GM23338 (cell line): ENCODE data around the gene MGLL. TPM values are rescaled to one million over a fixed set of nuclear protein-coding genes. Genes with fewer than 3 reads are reported as not detected.

Experiments used
- ATAC-seq: fragments of 200-7000 bp; cut with Tn5 transposase; 3 replicates; pipeline ENCODE4 v1.9.1; 2020
- DNase-seq: peaks from one replicate; pipeline ENCODE4 v3.0.0-alpha.2; 2015; ENCODE audit warnings: low spot score
- H2AFZ ChIP-seq: fragments of 200-600 bp; sonication (generic); 2 replicates; pipeline ENCODE4 v1.8.0; 2016; ENCODE audit warnings: antibody characterized with exemption, mild to moderate bottlenecking, moderate library complexity
- H3F3A ChIP-seq: fragments of 200-600 bp; sonication (generic); replicated peaks from 2 replicates; pipeline ENCODE4 v1.8.0; 2017; ENCODE audit warnings: antibody characterized with exemption, mixed run types, low read depth
- H3K27ac ChIP-seq: fragments of 200-600 bp; sonication (generic); 2 replicates; pipeline ENCODE4 v1.6.1; 2016; ENCODE audit warnings: low read depth
- H3K27me3 ChIP-seq: fragments of 200-600 bp; sonication (generic); 2 replicates; pipeline ENCODE4 v1.8.0; 2016; ENCODE audit warnings: mild to moderate bottlenecking, mixed run types, moderate library complexity; ENCODE audit not compliant: insufficient read depth
- H3K36me3 ChIP-seq: fragments of 200-600 bp; sonication (generic); 2 replicates; pipeline ENCODE4 v1.8.0; 2016; ENCODE audit warnings: mild to moderate bottlenecking; ENCODE audit not compliant: insufficient read depth
- H3K4me1 ChIP-seq: fragments of 200-600 bp; sonication (generic); 2 replicates; pipeline ENCODE4 v1.8.0; 2016; ENCODE audit warnings: mild to moderate bottlenecking, moderate library complexity; ENCODE audit not compliant: insufficient read depth
- H3K4me2 ChIP-seq: fragments of 200-600 bp; sonication (generic); 2 replicates; pipeline ENCODE4 v1.7.1; 2017; ENCODE audit warnings: mixed run types
- H3K4me3 ChIP-seq: fragments of 200-600 bp; sonication (generic); 2 replicates; pipeline ENCODE4 v1.6.1; 2016; ENCODE audit warnings: mixed run types
- H3K79me2 ChIP-seq: fragments of 200-600 bp; sonication (generic); replicated peaks from 2 replicates; pipeline ENCODE4 v1.8.0; 2017; ENCODE audit warnings: mild to moderate bottlenecking; ENCODE audit not compliant: insufficient read depth
- H3K9me2 ChIP-seq: fragments of 200-600 bp; sonication (generic); 2 replicates; pipeline ENCODE4 v1.8.0; 2017; ENCODE audit not compliant: insufficient read depth
- H4K20me1 ChIP-seq: fragments of 200-600 bp; sonication (generic); replicated peaks from 2 replicates; pipeline ENCODE4 v1.8.0; 2017; ENCODE audit warnings: mild to moderate bottlenecking; ENCODE audit not compliant: insufficient read depth
- H3K27ac Mint-ChIP-seq: 2 replicates; pipeline ENCODE4 v1.8.0; 2020; ENCODE audit warnings: inconsistent platforms, mild to moderate bottlenecking, moderate library complexity, mixed read lengths
- H3K27me3 Mint-ChIP-seq: 3 replicates; pipeline ENCODE4 v1.8.0; 2022; ENCODE audit warnings: low read depth, mild to moderate bottlenecking, moderate library complexity, mixed read lengths, inconsistent platforms; ENCODE audit not compliant: insufficient read depth, poor library complexity
- H3K36me3 Mint-ChIP-seq: 3 replicates; pipeline ENCODE4 v1.8.0; 2021; ENCODE audit warnings: low read depth, mild to moderate bottlenecking, inconsistent platforms, moderate library complexity, mixed read lengths
- H3K4me1 Mint-ChIP-seq: 3 replicates; pipeline ENCODE4 v1.8.0; 2020; ENCODE audit warnings: mild to moderate bottlenecking, inconsistent platforms, mixed read lengths
- H3K4me3 Mint-ChIP-seq: 3 replicates; pipeline ENCODE4 v1.8.0; 2021; ENCODE audit warnings: moderate library complexity, mild to moderate bottlenecking, inconsistent platforms, mixed read lengths
- H3K9me3 Mint-ChIP-seq: 3 replicates; pipeline ENCODE4 v1.8.0; 2020; ENCODE audit warnings: moderate library complexity, mild to moderate bottlenecking, inconsistent platforms, mixed read lengths
- CREB1 ChIP-seq: fragments of 250-450 bp; sonication (Bioruptor Pico); IDR thresholded peaks from 2 replicates; pipeline ENCODE4 v1.5.0; 2020; ENCODE audit warnings: low read depth, mild to moderate bottlenecking, moderate library complexity
- EZH2 ChIP-seq: fragments of 200-600 bp; sonication (generic); IDR thresholded peaks from one replicate; pipeline ENCODE4 v1.8.0; 2017; ENCODE audit warnings: antibody characterized with exemption, mild to moderate bottlenecking, low read depth; ENCODE audit not compliant: unreplicated experiment
- EZH2phosphoT487 ChIP-seq: fragments of 200-600 bp; sonication (generic); IDR thresholded peaks from one replicate; pipeline ENCODE4 v1.8.1; 2018; ENCODE audit warnings: antibody characterized with exemption; ENCODE audit not compliant: unreplicated experiment
- JUNB ChIP-seq: IDR thresholded peaks from one replicate; pipeline ENCODE4 v1.6.1; 2016; ENCODE audit warnings: antibody characterized with exemption; ENCODE audit not compliant: unreplicated experiment
- NANOG ChIP-seq: IDR thresholded peaks from 2 replicates; pipeline ENCODE4 v1.6.1; 2016; ENCODE audit warnings: antibody characterized with exemption, borderline replicate concordance
- POLR2AphosphoS5 ChIP-seq: IDR thresholded peaks from 2 replicates; pipeline ENCODE4 v1.6.1; 2016; ENCODE audit warnings: antibody characterized with exemption, low read depth
- STAT1 ChIP-seq: IDR thresholded peaks from one replicate; pipeline ENCODE4 v1.6.1; 2016; ENCODE audit warnings: antibody characterized with exemption; ENCODE audit not compliant: unreplicated experiment
- ZNF114 ChIP-seq: fragments of 250-450 bp; sonication (Bioruptor Pico); IDR thresholded peaks from 2 replicates; pipeline ENCODE4 v1.5.0; 2020; ENCODE audit warnings: mild to moderate bottlenecking, moderate library complexity
- ZNF331 ChIP-seq: fragments of 250-450 bp; sonication (Bioruptor Pico); IDR thresholded peaks from 2 replicates; pipeline ENCODE4 v1.5.0; 2020; ENCODE audit warnings: low read depth, mild to moderate bottlenecking, moderate library complexity
- polyA plus RNA-seq: library from polyadenylated mRNA; unstranded; fragments of >200 nt; fragmentation: Nextera tagmentation; extraction: Ambion mirVana; gene quantifications from 2 replicates; pipeline ENCODE4 v1.2.1, GENCODE V29; 2016
- total RNA-seq: library from RNA; depleted of rRNA; stranded (reverse); fragments of >200 nt; shearing (Covaris generic); gene quantifications from 2 replicates; pipeline ENCODE4 v1.2.3, GENCODE V29; 2014
- TF ChIP-seq, protein P1 (sequence below), 2 experiments: fragments of 200-600 bp in 1 of 2; sonication (generic) in 1 of 2; conservative IDR thresholded peaks; 2 replicates each; pipeline versions ENCODE4 v1.5.1 to v1.6.1; 2016 to 2017; ENCODE audit warnings: antibody characterized with exemption in 2 of 2, low read depth in 2 of 2, mild to moderate bottlenecking in 2 of 2, moderate library complexity in 1 of 2
- TF ChIP-seq, protein P2 (sequence below): fragments of 250-450 bp; sonication (Bioruptor Pico); IDR thresholded peaks from 2 replicates; pipeline ENCODE4 v1.5.0; 2020; ENCODE audit warnings: mild to moderate bottlenecking, moderate library complexity
- TF ChIP-seq, protein P3 (sequence below): IDR thresholded peaks from 2 replicates; pipeline ENCODE4 v1.6.1; 2016; ENCODE audit warnings: antibody characterized with exemption
- TF ChIP-seq, protein P4 (sequence below): IDR thresholded peaks from one replicate; pipeline ENCODE4 v1.6.1; 2018; ENCODE audit warnings: antibody characterized with exemption; ENCODE audit not compliant: unreplicated experiment

MGLL gene
- total and polyA plus RNA-seq, 2 experiments from 2014 or later = 0.71 to 0.83 TPM

DNA sequence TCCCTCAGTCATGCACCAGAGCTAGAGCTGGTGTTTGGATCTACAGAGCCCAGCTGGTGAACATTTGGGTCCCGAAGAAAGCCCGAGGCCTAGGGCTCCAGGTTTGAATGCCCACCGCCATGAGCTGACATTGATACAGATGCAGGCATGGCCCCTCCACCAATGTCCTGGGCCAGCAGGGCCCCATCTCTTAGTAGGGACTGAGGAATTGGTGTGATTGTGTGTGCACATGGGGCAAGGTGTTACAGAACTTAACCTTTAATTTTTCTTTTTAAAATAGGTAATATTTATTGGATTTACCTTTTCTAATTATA lies 182.3 kb downstream of the MGLL start:
- no peaks in the 10 kb centered on the region for H3K27me3 ChIP-seq
- no peak for ATAC-seq
- no peaks in the 10 kb centered on the region for H4K20me1 ChIP-seq
- Mint-ChIP-seq H3K27me3 (peaks cover 4% of the 10 kb centered on the region), H3K4me3 (no peak overlapping the region), H3K4me1 (peaks cover 18% of the 10 kb centered on the region), H3K36me3 (peaks cover 15% of the 10 kb centered on the region), H3K9me3 (no peaks in the 10 kb centered on the region), H3K27ac (0 out of 2 replicates have a peak overlapping the region, but pooled peaks have one; percentile 36)
- peaks cover 7% of the 10 kb centered on the region for H3K79me2 ChIP-seq
- H3F3A ChIP-seq = no peaks in the 10 kb centered on the region
- no peak overlapping the region for H3K4me3 ChIP-seq
- DNase-seq = no peak
- H3K4me2 ChIP-seq = no peak overlapping the region
- TF ChIP-seq, protein P1, sequence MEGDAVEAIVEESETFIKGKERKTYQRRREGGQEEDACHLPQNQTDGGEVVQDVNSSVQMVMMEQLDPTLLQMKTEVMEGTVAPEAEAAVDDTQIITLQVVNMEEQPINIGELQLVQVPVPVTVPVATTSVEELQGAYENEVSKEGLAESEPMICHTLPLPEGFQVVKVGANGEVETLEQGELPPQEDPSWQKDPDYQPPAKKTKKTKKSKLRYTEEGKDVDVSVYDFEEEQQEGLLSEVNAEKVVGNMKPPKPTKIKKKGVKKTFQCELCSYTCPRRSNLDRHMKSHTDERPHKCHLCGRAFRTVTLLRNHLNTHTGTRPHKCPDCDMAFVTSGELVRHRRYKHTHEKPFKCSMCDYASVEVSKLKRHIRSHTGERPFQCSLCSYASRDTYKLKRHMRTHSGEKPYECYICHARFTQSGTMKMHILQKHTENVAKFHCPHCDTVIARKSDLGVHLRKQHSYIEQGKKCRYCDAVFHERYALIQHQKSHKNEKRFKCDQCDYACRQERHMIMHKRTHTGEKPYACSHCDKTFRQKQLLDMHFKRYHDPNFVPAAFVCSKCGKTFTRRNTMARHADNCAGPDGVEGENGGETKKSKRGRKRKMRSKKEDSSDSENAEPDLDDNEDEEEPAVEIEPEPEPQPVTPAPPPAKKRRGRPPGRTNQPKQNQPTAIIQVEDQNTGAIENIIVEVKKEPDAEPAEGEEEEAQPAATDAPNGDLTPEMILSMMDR (conservative IDR thresholded peaks at IDR 0.05; ENCODE audit: low read depth in 2 of 2) = no peak
- TF ChIP-seq NANOG (no peak), EZH2 (no peak), STAT1 (no peak), CREB1 (CRISPR knock-in tag) (no peak), EZH2phosphoT487 (no peak), ZNF114 (CRISPR knock-in tag) (no peak), ZNF331 (CRISPR knock-in tag) (no peak), POLR2AphosphoS5 (no peak), JUNB (no peak)
- TF ChIP-seq, protein P2, sequence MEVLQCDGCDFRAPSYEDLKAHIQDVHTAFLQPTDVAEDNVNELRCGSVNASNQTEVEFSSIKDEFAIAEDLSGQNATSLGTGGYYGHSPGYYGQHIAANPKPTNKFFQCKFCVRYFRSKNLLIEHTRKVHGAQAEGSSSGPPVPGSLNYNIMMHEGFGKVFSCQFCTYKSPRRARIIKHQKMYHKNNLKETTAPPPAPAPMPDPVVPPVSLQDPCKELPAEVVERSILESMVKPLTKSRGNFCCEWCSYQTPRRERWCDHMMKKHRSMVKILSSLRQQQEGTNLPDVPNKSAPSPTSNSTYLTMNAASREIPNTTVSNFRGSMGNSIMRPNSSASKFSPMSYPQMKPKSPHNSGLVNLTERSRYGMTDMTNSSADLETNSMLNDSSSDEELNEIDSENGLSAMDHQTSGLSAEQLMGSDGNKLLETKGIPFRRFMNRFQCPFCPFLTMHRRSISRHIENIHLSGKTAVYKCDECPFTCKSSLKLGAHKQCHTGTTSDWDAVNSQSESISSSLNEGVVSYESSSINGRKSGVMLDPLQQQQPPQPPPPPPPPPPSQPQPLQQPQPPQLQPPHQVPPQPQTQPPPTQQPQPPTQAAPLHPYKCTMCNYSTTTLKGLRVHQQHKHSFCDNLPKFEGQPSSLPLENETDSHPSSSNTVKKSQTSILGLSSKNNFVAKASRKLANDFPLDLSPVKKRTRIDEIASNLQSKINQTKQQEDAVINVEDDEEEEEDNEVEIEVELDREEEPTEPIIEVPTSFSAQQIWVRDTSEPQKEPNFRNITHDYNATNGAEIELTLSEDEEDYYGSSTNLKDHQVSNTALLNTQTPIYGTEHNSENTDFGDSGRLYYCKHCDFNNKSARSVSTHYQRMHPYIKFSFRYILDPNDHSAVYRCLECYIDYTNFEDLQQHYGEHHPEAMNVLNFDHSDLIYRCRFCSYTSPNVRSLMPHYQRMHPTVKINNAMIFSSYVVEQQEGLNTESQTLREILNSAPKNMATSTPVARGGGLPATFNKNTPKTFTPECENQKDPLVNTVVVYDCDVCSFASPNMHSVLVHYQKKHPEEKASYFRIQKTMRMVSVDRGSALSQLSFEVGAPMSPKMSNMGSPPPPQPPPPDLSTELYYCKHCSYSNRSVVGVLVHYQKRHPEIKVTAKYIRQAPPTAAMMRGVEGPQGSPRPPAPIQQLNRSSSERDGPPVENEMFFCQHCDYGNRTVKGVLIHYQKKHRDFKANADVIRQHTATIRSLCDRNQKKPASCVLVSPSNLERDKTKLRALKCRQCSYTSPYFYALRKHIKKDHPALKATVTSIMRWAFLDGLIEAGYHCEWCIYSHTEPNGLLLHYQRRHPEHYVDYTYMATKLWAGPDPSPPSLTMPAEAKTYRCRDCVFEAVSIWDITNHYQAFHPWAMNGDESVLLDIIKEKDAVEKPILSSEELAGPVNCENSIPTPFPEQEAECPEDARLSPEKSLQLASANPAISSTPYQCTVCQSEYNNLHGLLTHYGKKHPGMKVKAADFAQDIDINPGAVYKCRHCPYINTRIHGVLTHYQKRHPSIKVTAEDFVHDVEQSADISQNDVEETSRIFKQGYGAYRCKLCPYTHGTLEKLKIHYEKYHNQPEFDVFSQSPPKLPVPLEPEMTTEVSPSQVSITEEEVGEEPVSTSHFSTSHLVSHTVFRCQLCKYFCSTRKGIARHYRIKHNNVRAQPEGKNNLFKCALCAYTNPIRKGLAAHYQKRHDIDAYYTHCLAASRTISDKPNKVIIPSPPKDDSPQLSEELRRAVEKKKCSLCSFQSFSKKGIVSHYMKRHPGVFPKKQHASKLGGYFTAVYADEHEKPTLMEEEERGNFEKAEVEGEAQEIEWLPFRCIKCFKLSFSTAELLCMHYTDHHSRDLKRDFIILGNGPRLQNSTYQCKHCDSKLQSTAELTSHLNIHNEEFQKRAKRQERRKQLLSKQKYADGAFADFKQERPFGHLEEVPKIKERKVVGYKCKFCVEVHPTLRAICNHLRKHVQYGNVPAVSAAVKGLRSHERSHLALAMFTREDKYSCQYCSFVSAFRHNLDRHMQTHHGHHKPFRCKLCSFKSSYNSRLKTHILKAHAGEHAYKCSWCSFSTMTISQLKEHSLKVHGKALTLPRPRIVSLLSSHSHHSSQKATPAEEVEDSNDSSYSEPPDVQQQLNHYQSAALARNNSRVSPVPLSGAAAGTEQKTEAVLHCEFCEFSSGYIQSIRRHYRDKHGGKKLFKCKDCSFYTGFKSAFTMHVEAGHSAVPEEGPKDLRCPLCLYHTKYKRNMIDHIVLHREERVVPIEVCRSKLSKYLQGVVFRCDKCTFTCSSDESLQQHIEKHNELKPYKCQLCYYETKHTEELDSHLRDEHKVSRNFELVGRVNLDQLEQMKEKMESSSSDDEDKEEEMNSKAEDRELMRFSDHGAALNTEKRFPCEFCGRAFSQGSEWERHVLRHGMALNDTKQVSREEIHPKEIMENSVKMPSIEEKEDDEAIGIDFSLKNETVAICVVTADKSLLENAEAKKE (CRISPR knock-in tag) = no peak
- TF ChIP-seq, protein P3, sequence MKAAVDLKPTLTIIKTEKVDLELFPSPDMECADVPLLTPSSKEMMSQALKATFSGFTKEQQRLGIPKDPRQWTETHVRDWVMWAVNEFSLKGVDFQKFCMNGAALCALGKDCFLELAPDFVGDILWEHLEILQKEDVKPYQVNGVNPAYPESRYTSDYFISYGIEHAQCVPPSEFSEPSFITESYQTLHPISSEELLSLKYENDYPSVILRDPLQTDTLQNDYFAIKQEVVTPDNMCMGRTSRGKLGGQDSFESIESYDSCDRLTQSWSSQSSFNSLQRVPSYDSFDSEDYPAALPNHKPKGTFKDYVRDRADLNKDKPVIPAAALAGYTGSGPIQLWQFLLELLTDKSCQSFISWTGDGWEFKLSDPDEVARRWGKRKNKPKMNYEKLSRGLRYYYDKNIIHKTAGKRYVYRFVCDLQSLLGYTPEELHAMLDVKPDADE = no peak
- TF ChIP-seq, protein P4, sequence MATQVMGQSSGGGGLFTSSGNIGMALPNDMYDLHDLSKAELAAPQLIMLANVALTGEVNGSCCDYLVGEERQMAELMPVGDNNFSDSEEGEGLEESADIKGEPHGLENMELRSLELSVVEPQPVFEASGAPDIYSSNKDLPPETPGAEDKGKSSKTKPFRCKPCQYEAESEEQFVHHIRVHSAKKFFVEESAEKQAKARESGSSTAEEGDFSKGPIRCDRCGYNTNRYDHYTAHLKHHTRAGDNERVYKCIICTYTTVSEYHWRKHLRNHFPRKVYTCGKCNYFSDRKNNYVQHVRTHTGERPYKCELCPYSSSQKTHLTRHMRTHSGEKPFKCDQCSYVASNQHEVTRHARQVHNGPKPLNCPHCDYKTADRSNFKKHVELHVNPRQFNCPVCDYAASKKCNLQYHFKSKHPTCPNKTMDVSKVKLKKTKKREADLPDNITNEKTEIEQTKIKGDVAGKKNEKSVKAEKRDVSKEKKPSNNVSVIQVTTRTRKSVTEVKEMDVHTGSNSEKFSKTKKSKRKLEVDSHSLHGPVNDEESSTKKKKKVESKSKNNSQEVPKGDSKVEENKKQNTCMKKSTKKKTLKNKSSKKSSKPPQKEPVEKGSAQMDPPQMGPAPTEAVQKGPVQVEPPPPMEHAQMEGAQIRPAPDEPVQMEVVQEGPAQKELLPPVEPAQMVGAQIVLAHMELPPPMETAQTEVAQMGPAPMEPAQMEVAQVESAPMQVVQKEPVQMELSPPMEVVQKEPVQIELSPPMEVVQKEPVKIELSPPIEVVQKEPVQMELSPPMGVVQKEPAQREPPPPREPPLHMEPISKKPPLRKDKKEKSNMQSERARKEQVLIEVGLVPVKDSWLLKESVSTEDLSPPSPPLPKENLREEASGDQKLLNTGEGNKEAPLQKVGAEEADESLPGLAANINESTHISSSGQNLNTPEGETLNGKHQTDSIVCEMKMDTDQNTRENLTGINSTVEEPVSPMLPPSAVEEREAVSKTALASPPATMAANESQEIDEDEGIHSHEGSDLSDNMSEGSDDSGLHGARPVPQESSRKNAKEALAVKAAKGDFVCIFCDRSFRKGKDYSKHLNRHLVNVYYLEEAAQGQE = no peak
- H3K4me1 ChIP-seq = peaks cover 9% of the 10 kb centered on the region; the same call in 1 of the 2 replicates
- H2AFZ ChIP-seq = no peak overlapping the region
- no peak overlapping the region for H3K27ac ChIP-seq
- H3K9me2 ChIP-seq = no peaks in the 10 kb centered on the region
- H3K36me3 ChIP-seq = no peaks in the 10 kb centered on the region
